Gastrocnemius medialis (tissue), 4 donors: ENCODE data around the gene GABRB1. TPM values are rescaled to one million over a fixed set of nuclear protein-coding genes. Genes with fewer than 3 reads are reported as not detected.

Experiments used
- ATAC-seq, 2 donors: fragments of 150-250 bp; one replicate each; pipeline ENCODE4 v1.9.1; 2016
- DNase-seq, 2 donors: peaks; one replicate each; pipeline ENCODE4 v3.0.0-alpha.2; 2019
- H3K27ac ChIP-seq, 4 donors: fragments of 200-600 bp; sonication (generic); 1 replicate in 1 of 4; 2 replicates in 3 of 4; pipeline ENCODE4 v1.5.1; 2016 to 2018; ENCODE audit warnings: mild to moderate bottlenecking in 2 of 4, moderate library complexity in 1 of 4
- H3K27me3 ChIP-seq, 3 donors: fragments of 200-600 bp; sonication (generic) in 2 of 3; 1 replicate in 1 of 3; 2 replicates in 2 of 3; pipeline versions ENCODE4 v1.5.1 to v1.6.0; 2016 to 2019; ENCODE audit warnings: mild to moderate bottlenecking in 1 of 3, moderate library complexity in 1 of 3
- H3K36me3 ChIP-seq, 2 donors: fragments of 200-600 bp; sonication (generic) in 1 of 2; one replicate each; pipeline ENCODE4 v1.5.1; 2017 to 2018
- H3K4me1 ChIP-seq, 2 donors: fragments of 200-600 bp; sonication (generic) in 1 of 2; one replicate each; pipeline ENCODE4 v1.5.1; 2016 to 2017; ENCODE audit warnings: mild to moderate bottlenecking in 2 of 2
- H3K4me3 ChIP-seq, 4 donors: fragments of 200-600 bp; sonication (generic) in 3 of 4; 1 replicate in 1 of 4; 2 replicates in 3 of 4; pipeline ENCODE4 v1.5.1; 2016 to 2019; ENCODE audit warnings: mild to moderate bottlenecking in 2 of 4
- H3K9me3 ChIP-seq, 3 donors: fragments of 200-600 bp; sonication (generic) in 2 of 3; 1 replicate in 1 of 3; 2 replicates in 2 of 3; pipeline ENCODE4 v1.5.1; 2016 to 2019
- POLR2A ChIP-seq, 2 donors: fragments of 450-650 bp; IDR thresholded peaks; one replicate each; pipeline ENCODE4 v1.6.1; 2017; ENCODE audit warnings: antibody characterized with exemption in 2 of 2, mild to moderate bottlenecking in 2 of 2, moderate library complexity in 2 of 2
- in situ Hi-C, 4 donors: fragments of 200-750 bp; cut with MboI; loops; one replicate each; pipeline versions ENCODE4 v1.15.0 to v1.8.0; 2017; ENCODE audit warnings: low sequenced_read_pairs in 4 of 4
- intact Hi-C: fragments of 100-400 bp; cut with DNase I; formaldehyde crosslinking; loops from one replicate; pipeline ENCODE4 v1.15.1; 2023; ENCODE audit warnings: low total_unique reads
- total RNA-seq, 4 donors: library from RNA; depleted of rRNA; stranded (reverse); fragments of >200 nt; gene quantifications; one replicate each; pipeline versions ENCODE4 v1.1.0 to v1.2.3, GENCODE V29; 2016
- TF ChIP-seq, protein P1 (sequence below), 5 experiments: fragments of 450-650 bp in 3 of 5; fragments of 200-600 bp in 2 of 5; sonication (generic) in 2 of 5; IDR thresholded peaks in 4 of 5; conservative IDR thresholded peaks in 1 of 5; 1 replicate in 4 of 5; 2 replicates in 1 of 5; pipeline ENCODE4 v1.5.1; 2016 to 2019; ENCODE audit warnings: antibody characterized with exemption in 5 of 5, mild to moderate bottlenecking in 3 of 5, moderate library complexity in 3 of 5

The GABRB1 gene
- total RNA-seq, 4 donors from 2014 or later, result not detected

DNA sequence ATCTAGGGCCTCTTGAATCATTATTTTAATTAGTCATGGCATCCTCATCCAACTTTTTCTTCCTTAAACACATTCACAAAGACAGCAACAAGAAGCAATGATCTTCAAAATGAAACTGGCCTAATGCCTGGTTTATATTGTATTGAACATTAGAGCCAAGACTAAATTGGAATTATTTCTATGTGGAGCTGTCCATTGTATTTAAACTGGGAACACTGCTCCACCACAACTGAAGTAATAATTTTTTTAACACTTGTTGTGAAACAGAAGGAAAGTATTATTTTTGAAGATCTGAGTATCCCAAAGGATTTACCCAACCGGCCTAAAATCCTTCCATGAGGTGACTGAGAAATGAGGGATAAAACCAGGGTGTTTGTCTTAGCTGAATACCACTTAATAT, 6.9 kb downstream of the GABRB1 start:
- in situ Hi-C loops, result no loop called here

GRCh38 chr4:47040828-47041227, 9.5 kb downstream of the GABRB1 start:
- intact Hi-C loops, result no loop called here
- H3K9me3 ChIP-seq, result no peaks in the 10 kb centered on the region
- DNase-seq (no peak), ATAC-seq (no peak)
- no peaks in the 10 kb centered on the region for H3K4me1 ChIP-seq
- no peak overlapping the region for H3K27ac ChIP-seq
- H3K36me3 ChIP-seq, result no peaks in the 10 kb centered on the region
- H3K27me3 ChIP-seq, result no peaks in the 10 kb centered on the region
- no peak for TF ChIP-seq POLR2A (IDR thresholded peaks at IDR 0.05)
- TF ChIP-seq, protein P1, sequence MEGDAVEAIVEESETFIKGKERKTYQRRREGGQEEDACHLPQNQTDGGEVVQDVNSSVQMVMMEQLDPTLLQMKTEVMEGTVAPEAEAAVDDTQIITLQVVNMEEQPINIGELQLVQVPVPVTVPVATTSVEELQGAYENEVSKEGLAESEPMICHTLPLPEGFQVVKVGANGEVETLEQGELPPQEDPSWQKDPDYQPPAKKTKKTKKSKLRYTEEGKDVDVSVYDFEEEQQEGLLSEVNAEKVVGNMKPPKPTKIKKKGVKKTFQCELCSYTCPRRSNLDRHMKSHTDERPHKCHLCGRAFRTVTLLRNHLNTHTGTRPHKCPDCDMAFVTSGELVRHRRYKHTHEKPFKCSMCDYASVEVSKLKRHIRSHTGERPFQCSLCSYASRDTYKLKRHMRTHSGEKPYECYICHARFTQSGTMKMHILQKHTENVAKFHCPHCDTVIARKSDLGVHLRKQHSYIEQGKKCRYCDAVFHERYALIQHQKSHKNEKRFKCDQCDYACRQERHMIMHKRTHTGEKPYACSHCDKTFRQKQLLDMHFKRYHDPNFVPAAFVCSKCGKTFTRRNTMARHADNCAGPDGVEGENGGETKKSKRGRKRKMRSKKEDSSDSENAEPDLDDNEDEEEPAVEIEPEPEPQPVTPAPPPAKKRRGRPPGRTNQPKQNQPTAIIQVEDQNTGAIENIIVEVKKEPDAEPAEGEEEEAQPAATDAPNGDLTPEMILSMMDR (IDR thresholded peaks at IDR 0.05 in 4 of 5, conservative IDR thresholded peaks at IDR 0.05 in 1 of 5), result no peak
- in situ Hi-C loops, result no loop called here
- H3K4me3 ChIP-seq, result no peak overlapping the region

More for the DNA sequence above, 6.9 kb downstream of the GABRB1 start:
- TF ChIP-seq, protein P1 (IDR thresholded peaks at IDR 0.05 in 4 of 5, conservative IDR thresholded peaks at IDR 0.05 in 1 of 5), result no peak
- TF ChIP-seq POLR2A (IDR thresholded peaks at IDR 0.05), result no peak
- Histone ChIP-seq H3K36me3 (no peaks in the 10 kb centered on the region), H3K4me1 (no peaks in the 10 kb centered on the region), H3K9me3 (no peaks in the 10 kb centered on the region), H3K4me3 (no peak overlapping the region), H3K27ac (no peak overlapping the region), H3K27me3 (peaks cover 0 to 3% (median 1%) of the 10 kb centered on the region in 3 donors)
- no peak for ATAC-seq
- intact Hi-C loops, result no loop called here
- no peak for DNase-seq

DNA sequence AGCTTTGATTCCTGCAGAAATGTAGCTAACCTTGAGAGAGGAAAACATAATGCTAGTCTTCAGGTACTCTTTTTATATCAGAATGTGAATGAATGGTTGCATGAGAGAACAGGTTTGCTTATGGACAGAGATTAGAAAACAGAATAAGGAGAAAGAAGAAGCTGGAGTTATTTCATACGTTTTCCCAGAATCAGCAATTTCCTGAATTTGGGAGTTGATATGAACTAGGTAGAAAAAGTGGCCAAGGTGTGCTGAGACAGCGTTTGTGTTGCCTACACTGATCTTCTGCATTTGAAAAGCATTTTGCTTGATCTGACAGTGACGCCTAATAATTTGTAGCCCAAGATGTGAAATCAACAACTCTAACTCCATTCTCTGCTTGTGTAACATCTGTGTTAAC, 12.5 kb downstream of the GABRB1 start:
- no peaks in the 10 kb centered on the region for H3K36me3 ChIP-seq
- no peak for TF ChIP-seq POLR2A (IDR thresholded peaks at IDR 0.05)
- TF ChIP-seq, protein P1 (IDR thresholded peaks at IDR 0.05 in 4 of 5, conservative IDR thresholded peaks at IDR 0.05 in 1 of 5), result no peak
- in situ Hi-C loops (no loop called here), intact Hi-C loops (no loop called here)
- no peak overlapping the region for H3K27ac ChIP-seq
- DNase-seq, result no peak
- no peak overlapping the region for H3K4me3 ChIP-seq
- ATAC-seq, result no peak
- H3K27me3 ChIP-seq, result no peaks in the 10 kb centered on the region
- H3K9me3 ChIP-seq, result no peaks in the 10 kb centered on the region
- no peaks in the 10 kb centered on the region for H3K4me1 ChIP-seq

DNA sequence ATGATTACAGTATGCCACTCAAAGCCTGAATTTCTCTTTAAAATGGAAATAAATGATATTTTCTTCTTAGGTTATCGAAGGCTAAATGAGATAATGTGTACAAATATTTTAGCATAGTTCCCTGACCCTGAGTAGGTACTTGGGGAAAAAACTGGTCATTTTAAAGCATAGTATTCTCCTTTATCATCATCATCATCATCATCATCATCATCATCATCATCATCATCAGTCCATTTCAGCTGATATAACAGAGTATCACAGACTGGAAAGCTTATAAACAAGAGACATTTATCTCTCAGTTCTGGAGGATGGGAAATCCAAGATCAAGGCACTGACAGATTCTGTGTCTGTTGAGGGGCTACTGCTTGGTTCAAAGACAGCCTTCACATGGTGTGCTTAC, 13.9 kb downstream of the GABRB1 start:
- Histone ChIP-seq H3K9me3 (no peaks in the 10 kb centered on the region), H3K36me3 (no peaks in the 10 kb centered on the region), H3K4me1 (no peaks in the 10 kb centered on the region), H3K27me3 (no peaks in the 10 kb centered on the region), H3K27ac (no peak overlapping the region), H3K4me3 (no peak overlapping the region)
- no peak for TF ChIP-seq POLR2A (IDR thresholded peaks at IDR 0.05)
- TF ChIP-seq, protein P1 (IDR thresholded peaks at IDR 0.05 in 4 of 5, conservative IDR thresholded peaks at IDR 0.05 in 1 of 5), result no peak
- in situ Hi-C loops, result no loop called here
- ATAC-seq (no peak), DNase-seq (no peak)
- intact Hi-C loops, result no loop called here

GRCh38 chr4:47049347-47049746, 18.0 kb downstream of the GABRB1 start:
- H3K27ac ChIP-seq, result no peak overlapping the region
- no peaks in the 10 kb centered on the region for H3K36me3 ChIP-seq
- no peaks in the 10 kb centered on the region for H3K4me1 ChIP-seq
- H3K27me3 ChIP-seq, result no peaks in the 10 kb centered on the region
- H3K9me3 ChIP-seq, result no peaks in the 10 kb centered on the region
- in situ Hi-C loops (no loop called here), intact Hi-C loops (no loop called here)
- ATAC-seq, result no peak
- no peak overlapping the region for H3K4me3 ChIP-seq
- no peak for TF ChIP-seq POLR2A (IDR thresholded peaks at IDR 0.05)
- TF ChIP-seq, protein P1 (IDR thresholded peaks at IDR 0.05 in 4 of 5, conservative IDR thresholded peaks at IDR 0.05 in 1 of 5), result no peak
- no peak for DNase-seq
